ENCODE results near the gene OPHN1.

The OPHN1 gene

DNA sequence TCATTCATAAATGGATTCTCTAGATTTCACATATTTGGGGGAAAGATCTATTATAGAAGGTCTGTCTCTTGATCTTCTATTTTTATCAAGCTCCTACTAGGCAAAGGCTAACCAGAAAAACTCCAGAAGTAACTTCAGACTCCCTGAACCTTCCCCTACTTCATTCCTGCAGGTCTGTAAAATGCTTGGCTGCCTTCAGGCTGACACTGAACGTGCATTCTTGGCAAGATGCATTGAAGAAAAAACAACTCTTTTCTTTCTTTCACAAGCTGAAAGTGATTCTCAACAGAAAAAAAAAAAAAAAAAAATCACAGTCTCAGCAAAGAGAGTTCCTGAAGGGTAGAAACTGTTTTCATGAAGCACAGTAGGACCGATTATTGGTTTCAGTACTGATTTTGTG, 12.7 kb downstream of the OPHN1 start:
- Mint-ChIP-seq H3K36me3 (ENCODE audit: low read depth) (peaks cover 10% of the 10 kb centered on the region), H3K27ac (peak overlapping the region; percentile 87 to 95 (median 93)), H3K27me3 (ENCODE audit: low read depth) (no peaks in the 10 kb centered on the region), H3K9me3 (peaks cover 10% of the 10 kb centered on the region), H3K4me1 (peaks cover 37% of the 10 kb centered on the region), H3K4me3 (no peak overlapping the region)
- TF ChIP-seq, protein P1, sequence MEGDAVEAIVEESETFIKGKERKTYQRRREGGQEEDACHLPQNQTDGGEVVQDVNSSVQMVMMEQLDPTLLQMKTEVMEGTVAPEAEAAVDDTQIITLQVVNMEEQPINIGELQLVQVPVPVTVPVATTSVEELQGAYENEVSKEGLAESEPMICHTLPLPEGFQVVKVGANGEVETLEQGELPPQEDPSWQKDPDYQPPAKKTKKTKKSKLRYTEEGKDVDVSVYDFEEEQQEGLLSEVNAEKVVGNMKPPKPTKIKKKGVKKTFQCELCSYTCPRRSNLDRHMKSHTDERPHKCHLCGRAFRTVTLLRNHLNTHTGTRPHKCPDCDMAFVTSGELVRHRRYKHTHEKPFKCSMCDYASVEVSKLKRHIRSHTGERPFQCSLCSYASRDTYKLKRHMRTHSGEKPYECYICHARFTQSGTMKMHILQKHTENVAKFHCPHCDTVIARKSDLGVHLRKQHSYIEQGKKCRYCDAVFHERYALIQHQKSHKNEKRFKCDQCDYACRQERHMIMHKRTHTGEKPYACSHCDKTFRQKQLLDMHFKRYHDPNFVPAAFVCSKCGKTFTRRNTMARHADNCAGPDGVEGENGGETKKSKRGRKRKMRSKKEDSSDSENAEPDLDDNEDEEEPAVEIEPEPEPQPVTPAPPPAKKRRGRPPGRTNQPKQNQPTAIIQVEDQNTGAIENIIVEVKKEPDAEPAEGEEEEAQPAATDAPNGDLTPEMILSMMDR (IDR thresholded peaks at IDR 0.05; ENCODE audit: unreplicated experiment in 3 of 3) = no peak

DNA sequence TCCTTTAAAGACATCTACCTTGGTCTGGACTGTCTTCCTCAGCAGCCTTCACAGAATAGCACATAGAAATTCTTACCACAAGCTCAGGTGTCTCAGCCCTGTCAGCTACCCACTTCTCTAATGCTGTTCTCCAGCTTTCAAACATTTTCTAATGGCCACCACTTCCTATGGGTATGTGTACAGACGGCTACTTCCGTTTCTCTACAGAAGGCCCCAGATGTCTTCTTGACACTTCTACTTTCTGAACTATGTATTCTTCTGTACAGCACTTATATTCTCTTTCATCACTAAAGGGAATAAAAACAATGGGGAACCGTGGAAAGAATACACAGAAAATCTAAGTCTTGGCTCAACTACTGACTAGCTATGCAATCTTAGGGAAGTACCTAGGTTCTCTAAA, 13.3 kb downstream of the OPHN1 start:
- H3K4me1 Mint-ChIP-seq = peaks cover 43% of the 10 kb centered on the region
- H3K4me3 Mint-ChIP-seq = no peak overlapping the region
- H3K27ac Mint-ChIP-seq = peak overlapping the region; percentile 87 to 95 (median 93)
- peaks cover 10% of the 10 kb centered on the region for H3K36me3 Mint-ChIP-seq (ENCODE audit: low read depth)
- no peaks in the 10 kb centered on the region for H3K27me3 Mint-ChIP-seq (ENCODE audit: low read depth)
- peaks cover 10% of the 10 kb centered on the region for H3K9me3 Mint-ChIP-seq
- TF ChIP-seq, protein P1 (IDR thresholded peaks at IDR 0.05; ENCODE audit: unreplicated experiment in 3 of 3) = no peak

DNA sequence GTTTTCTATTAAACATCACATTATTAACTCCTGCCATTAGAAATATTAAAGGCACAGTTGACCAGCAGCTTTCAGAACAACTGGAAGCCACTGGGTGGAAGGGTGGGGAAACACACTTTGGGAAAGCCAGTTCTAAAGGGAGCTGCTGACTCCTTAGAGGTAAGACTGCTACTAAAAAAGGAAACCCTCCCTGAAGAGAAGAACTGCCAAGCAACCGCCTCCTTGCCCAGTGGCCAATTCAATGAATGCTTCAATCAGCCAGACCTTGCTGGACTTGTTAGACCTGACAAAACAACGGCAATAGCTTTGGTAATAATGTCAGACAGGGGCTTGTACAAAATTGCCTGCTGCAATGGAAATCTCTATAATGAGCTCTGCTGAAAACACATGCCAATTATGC, 15.6 kb downstream of the OPHN1 start:
- Mint-ChIP-seq H3K27me3 (ENCODE audit: low read depth) (no peaks in the 10 kb centered on the region), H3K36me3 (ENCODE audit: low read depth) (peaks cover 10% of the 10 kb centered on the region), H3K9me3 (peaks cover 7% of the 10 kb centered on the region), H3K4me3 (no peak overlapping the region), H3K27ac (peak overlapping the region in 1 of 3 experiments; percentile 63), H3K4me1 (peaks cover 60% of the 10 kb centered on the region)
- TF ChIP-seq, protein P1 (IDR thresholded peaks at IDR 0.05; ENCODE audit: unreplicated experiment in 3 of 3) = no peak

GRCh38 chrX:68416592-68416991, 16.7 kb downstream of the OPHN1 start:
- Mint-ChIP-seq H3K4me1 (peaks cover 65% of the 10 kb centered on the region), H3K27ac (peak overlapping the region in 2 of 3 experiments; percentile 14 to 29), H3K4me3 (no peak overlapping the region), H3K27me3 (ENCODE audit: low read depth) (no peaks in the 10 kb centered on the region), H3K9me3 (peaks cover 7% of the 10 kb centered on the region), H3K36me3 (ENCODE audit: low read depth) (peaks cover 10% of the 10 kb centered on the region)
- TF ChIP-seq, protein P1 (IDR thresholded peaks at IDR 0.05; ENCODE audit: unreplicated experiment in 3 of 3) = no peak

DNA sequence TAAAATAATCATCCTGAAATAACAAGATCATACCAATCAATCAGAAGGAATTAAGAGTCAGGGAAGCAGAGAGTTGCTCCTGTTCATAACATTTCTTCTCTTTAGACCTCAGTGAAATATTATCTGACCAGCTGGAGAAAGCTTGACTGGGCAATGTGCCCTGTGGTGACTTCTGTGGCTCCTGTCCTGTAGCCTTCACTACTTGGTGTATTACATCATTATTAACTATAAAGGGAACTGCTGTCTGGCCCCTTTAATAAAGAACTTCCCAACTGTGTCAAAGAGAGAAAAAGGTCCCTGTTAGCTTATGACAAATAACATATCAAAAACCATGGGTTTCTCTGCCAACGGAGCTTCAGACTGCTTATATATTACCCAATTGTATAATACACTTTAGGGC, 18.0 kb downstream of the OPHN1 start:
- H3K36me3 Mint-ChIP-seq (ENCODE audit: low read depth) = peaks cover 10% of the 10 kb centered on the region
- H3K4me1 Mint-ChIP-seq = peaks cover 54% of the 10 kb centered on the region
- H3K27me3 Mint-ChIP-seq (ENCODE audit: low read depth) = no peaks in the 10 kb centered on the region
- no peak overlapping the region for H3K4me3 Mint-ChIP-seq
- peaks cover 5% of the 10 kb centered on the region for H3K9me3 Mint-ChIP-seq
- TF ChIP-seq, protein P1 (IDR thresholded peaks at IDR 0.05; ENCODE audit: unreplicated experiment in 3 of 3) = no peak
- no peak overlapping the region for H3K27ac Mint-ChIP-seq

GRCh38 chrX:68413254-68413653, 20.0 kb downstream of the OPHN1 start:
- H3K4me1 Mint-ChIP-seq = peaks cover 45% of the 10 kb centered on the region
- no peak overlapping the region for H3K4me3 Mint-ChIP-seq
- no peaks in the 10 kb centered on the region for H3K9me3 Mint-ChIP-seq
- no peaks in the 10 kb centered on the region for H3K27me3 Mint-ChIP-seq (ENCODE audit: low read depth)
- TF ChIP-seq, protein P1 (IDR thresholded peaks at IDR 0.05; ENCODE audit: unreplicated experiment in 3 of 3) = no peak
- peaks cover 3% of the 10 kb centered on the region for H3K36me3 Mint-ChIP-seq (ENCODE audit: low read depth)
- H3K27ac Mint-ChIP-seq = peak overlapping the region in 2 of 3 experiments; percentile 73 to 89
